IMR-90 (cell line): Measurements from ENCODE around the gene RUNX2. TPM values are rescaled to one million over a fixed set of nuclear protein-coding genes. Genes with fewer than 3 reads are reported as not detected.

Source experiments
- ATAC-seq: fragments of 200-7000 bp; cut with Tn5 transposase; 2 replicates; pipeline ENCODE4 v1.9.1; 2020; ENCODE audit warnings: low read depth, mild to moderate bottlenecking, moderate library complexity
- BruUV-seq: library from RNA; stranded (reverse); fragments of 400-500 nt; replicated peaks from 2 replicates; lab custom pipeline; 2021; lab: Mats Ljungman, UMichigan
- CTCF ChIA-PET: fragments of 300-600 bp; formaldehyde crosslinking; extraction: SDS; loops from one replicate; lab custom pipeline; 2021; ENCODE audit warnings: antibody characterized with exemption; lab: Yijun Ruan, JAX
- POLR2A ChIA-PET: fragments of 300-600 bp; sonication (Branson Sonifier 250); formaldehyde crosslinking; loops from one replicate; lab custom pipeline; 2022; ENCODE audit warnings: antibody characterized with exemption; ENCODE audit not compliant: unreplicated experiment; lab: Charles Lee
- DNase-seq: peaks from one replicate; pipeline ENCODE4 v3.0.0; 2013
- H2AFZ ChIP-seq: replicated peaks from 2 replicates; pipeline ENCODE3; 2013; ENCODE audit warnings: low read length, mild to moderate bottlenecking; ENCODE audit not compliant: poor library complexity
- H2AK5ac ChIP-seq: 2 replicates; pipeline ENCODE4 v1.6.1; 2013; ENCODE audit warnings: low read depth, low read length, inconsistent platforms
- H2AK9ac ChIP-seq: replicated peaks from 2 replicates; pipeline ENCODE3; 2013; ENCODE audit warnings: mild to moderate bottlenecking, low read depth, low read length, moderate library complexity; ENCODE audit not compliant: poor library complexity
- H2BK120ac ChIP-seq: 2 replicates; pipeline ENCODE4 v1.6.1; 2013; ENCODE audit warnings: low read depth, low read length, inconsistent platforms
- H2BK15ac ChIP-seq: 3 replicates; pipeline ENCODE4 v1.6.1; 2013; ENCODE audit warnings: low read depth, low read length, inconsistent platforms
- H2BK20ac ChIP-seq: 2 replicates; pipeline ENCODE4 v1.6.1; 2013; ENCODE audit warnings: low read depth, mild to moderate bottlenecking, inconsistent platforms, low read length, moderate library complexity
- H2BK5ac ChIP-seq: 2 replicates; pipeline ENCODE4 v1.6.1; 2013; ENCODE audit warnings: mild to moderate bottlenecking, low read depth, low read length, inconsistent platforms; ENCODE audit not compliant: poor library complexity, severe bottlenecking
- H3K14ac ChIP-seq: replicated peaks from 2 replicates; pipeline ENCODE4 v1.6.1; 2013; ENCODE audit warnings: low read depth, low read length, inconsistent platforms
- H3K18ac ChIP-seq: 2 replicates; pipeline ENCODE4 v1.6.1; 2013; ENCODE audit warnings: low read depth, low read length, control low read depth
- H3K23ac ChIP-seq: 2 replicates; pipeline ENCODE4 v1.6.1; 2013; ENCODE audit warnings: low read depth, low read length, inconsistent platforms
- H3K27ac ChIP-seq: 2 replicates; pipeline ENCODE4 v1.5.1; 2013; ENCODE audit warnings: mild to moderate bottlenecking, control low read depth, low read length; ENCODE audit not compliant: insufficient read depth
- H3K27me3 ChIP-seq: 2 replicates; pipeline ENCODE4 v1.6.1; 2013; ENCODE audit warnings: low read length; ENCODE audit not compliant: control insufficient read depth, insufficient read depth
- H3K36me3 ChIP-seq: 2 replicates; pipeline ENCODE4 v1.6.1; 2013; ENCODE audit warnings: low read length, mixed read lengths; ENCODE audit not compliant: control insufficient read depth, insufficient read depth
- H3K4ac ChIP-seq: 2 replicates; pipeline ENCODE4 v1.6.1; 2013; ENCODE audit warnings: low read depth, low read length, inconsistent platforms
- H3K4me1 ChIP-seq: 2 replicates; pipeline ENCODE4 v1.6.1; 2013; ENCODE audit warnings: low read length, mixed read lengths; ENCODE audit not compliant: control insufficient read depth, insufficient read depth
- H3K4me2 ChIP-seq: 2 replicates; pipeline ENCODE4 v1.6.1; 2013; ENCODE audit warnings: low read depth, mild to moderate bottlenecking, control low read depth, low read length, moderate library complexity
- H3K4me3 ChIP-seq: 2 replicates; pipeline ENCODE4 v1.5.1; 2013; ENCODE audit warnings: low read depth, mild to moderate bottlenecking, control low read depth, low read length, moderate library complexity; ENCODE audit not compliant: insufficient read depth
- H3K56ac ChIP-seq: 2 replicates; pipeline ENCODE4 v1.6.1; 2013; ENCODE audit warnings: low read length, inconsistent platforms; ENCODE audit not compliant: insufficient read depth; ENCODE audit errors: extremely low read depth
- H3K79me1 ChIP-seq, 2 experiments: 2 replicates each; pipeline ENCODE4 v1.6.1; 2013; ENCODE audit warnings: low read length in 2 of 2, inconsistent platforms in 1 of 2, low read depth in 1 of 2
- H3K9ac ChIP-seq: 2 replicates; pipeline ENCODE4 v1.6.1; 2013; ENCODE audit warnings: low read depth, low read length, control low read depth
- H3K9me1 ChIP-seq: 2 replicates; pipeline ENCODE4 v1.6.1; 2013; ENCODE audit warnings: low read length, inconsistent platforms; ENCODE audit not compliant: insufficient read depth
- H3K9me3 ChIP-seq: 2 replicates; pipeline ENCODE4 v1.6.1; 2013; ENCODE audit warnings: low read length; ENCODE audit not compliant: control insufficient read depth, insufficient read depth
- H4K20me1 ChIP-seq: 2 replicates; pipeline ENCODE4 v1.6.1; 2013; ENCODE audit warnings: low read length, inconsistent platforms; ENCODE audit not compliant: insufficient read depth
- H4K5ac ChIP-seq: 2 replicates; pipeline ENCODE4 v1.6.1; 2013; ENCODE audit warnings: mild to moderate bottlenecking, low read depth, low read length, control low read depth
- H4K8ac ChIP-seq, 2 experiments: 2 replicates each; pipeline ENCODE4 v1.6.1; 2013; ENCODE audit warnings: low read depth in 2 of 2, low read length in 2 of 2, control low read depth in 1 of 2, inconsistent platforms in 1 of 2
- H4K91ac ChIP-seq: 2 replicates; pipeline ENCODE4 v1.6.1; 2013; ENCODE audit warnings: low read depth, low read length, inconsistent platforms; ENCODE audit not compliant: insufficient read depth
- BHLHE40 ChIP-seq: fragments of 150-350 bp; IDR thresholded peaks from 2 replicates; pipeline ENCODE4 v1.6.1; 2016; ENCODE audit warnings: mild to moderate bottlenecking, low read depth, low read length
- MAZ ChIP-seq: IDR thresholded peaks from 2 replicates; pipeline ENCODE4 v1.6.1; 2012; ENCODE audit warnings: low read depth, mild to moderate bottlenecking, low read length, improper control_type of control experiment, moderate library complexity, borderline replicate concordance
- WGBS, 2 experiments: methylation state at CpG; one replicate each; pipeline versions ENCODE4 v1.1.5 to v1.1.7; 2013; ENCODE audit warnings: missing lambda C conversion rate in 2 of 2; ENCODE audit not compliant: insufficient read length in 1 of 2; ENCODE audit errors: extremely low coverage in 2 of 2; 5-methylcytosine and 5-hydroxymethylcytosine counted together
- dilution Hi-C: fragments of 300-500 bp; cut with HindIII; formaldehyde crosslinking; loops from one replicate; pipeline ENCODE4 v1.14.3; 2018; ENCODE audit warnings: low sequenced_read_pairs; ENCODE audit not compliant: unreplicated experiment
- in situ Hi-C: fragments of 300-500 bp; cut with MboI; formaldehyde crosslinking; loops from 3 replicates; pipeline ENCODE4 v1.14.3; 2019; ENCODE audit warnings: low sequenced_read_pairs, inconsistent platforms, mixed read lengths
- intact Hi-C: fragments of 100-400 bp; cut with micrococcal nuclease; formaldehyde crosslinking; loops from 2 replicates; pipeline ENCODE4 v1.10.0; 2022
- polyA plus RNA-seq, 3 experiments: library from polyadenylated mRNA; depleted of rRNA; stranded (reverse); fragments of >200 nt; gene quantifications; 2 replicates each; pipeline ENCODE4 v1.2.3, GENCODE V29; 2012; ENCODE audit warnings: low replicate concordance in 1 of 3
- total RNA-seq: library from RNA; depleted of rRNA; stranded (reverse); fragments of >200 nt; gene quantifications from 2 replicates; pipeline ENCODE4 v1.2.3, GENCODE V29; 2012

RUNX2 gene
- total and polyA plus RNA-seq, 2 of the 4 experiments (the other 2 are of a cell fraction): 2.3 to 4.7 TPM

DNA sequence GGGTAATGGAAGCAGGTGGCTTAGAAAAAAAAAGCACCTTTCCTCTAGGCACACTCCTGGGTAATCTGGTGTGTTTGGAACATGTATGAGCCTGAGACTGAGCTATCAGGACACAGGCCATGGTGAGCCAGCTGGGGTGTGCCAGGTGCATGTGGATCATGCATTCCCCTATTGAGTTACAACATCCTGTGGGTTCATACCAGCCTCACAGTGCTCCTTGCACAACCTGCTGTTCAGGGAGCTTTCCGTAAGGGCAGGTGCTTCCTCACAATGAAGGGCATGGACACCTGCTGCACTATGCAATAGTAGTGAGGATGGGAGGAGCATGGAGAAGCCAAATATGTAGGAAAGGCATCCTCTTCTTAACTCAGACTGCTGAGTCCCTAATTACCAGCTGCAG, 246.8 kb downstream of the RUNX2 start:
- in situ Hi-C loops: no loop called here
- ChIA-PET POLR2A (no interaction called here), CTCF (no interaction called here)
- Histone ChIP-seq H2BK5ac (no peak overlapping the region), H4K8ac (no peak overlapping the region), H3K36me3 (no peaks in the 10 kb centered on the region), H2AK9ac (no peak overlapping the region), H3K9ac (no peak overlapping the region), H3K9me1 (peaks cover 5% of the 10 kb centered on the region), H4K5ac (no peak overlapping the region), H3K4me1 (peaks cover 5% of the 10 kb centered on the region), H3K4ac (no peak overlapping the region), H3K27me3 (no peaks in the 10 kb centered on the region), H3K4me3 (no peak overlapping the region), H3K56ac (no peak overlapping the region), H2BK20ac (no peak overlapping the region), H2AK5ac (no peak overlapping the region), H3K79me1 (no peaks in the 10 kb centered on the region), H3K14ac (no peak overlapping the region), H2BK15ac (no peak overlapping the region), H2AFZ (no peak overlapping the region), H3K27ac (no peak overlapping the region), H3K9me3 (no peaks in the 10 kb centered on the region), H4K91ac (no peak overlapping the region), H3K23ac (no peak overlapping the region), H2BK120ac (no peak overlapping the region), H3K4me2 (no peak overlapping the region), H3K18ac (no peak overlapping the region), H4K20me1 (no peaks in the 10 kb centered on the region)
- dilution Hi-C loops: no loop called here
- BruUV-seq: no TSS peak
- DNase-seq (no peak), ATAC-seq (no peak)
- WGBS, 2 experiments: no CpG with 5 or more reads among the region's 1 CpG
- intact Hi-C loops: no loop called here
- TF ChIP-seq BHLHE40 (no peak), MAZ (no peak)
